H1 (cell line): Measurements from ENCODE around the gene CIRBP. TPM values are rescaled to one million over a fixed set of nuclear protein-coding genes. Genes with fewer than 3 reads are reported as not detected.
A peak's percentile ranks its signal among the peaks of the same experiment; 100 is the strongest.

Source experiments
- CTCF ChIA-PET: fragments of 300-600 bp; sonication (Branson Sonifier 250); formaldehyde crosslinking; loops from one replicate; lab custom pipeline; 2021; ENCODE audit not compliant: partially characterized antibody; lab: Charles Lee
- POLR2A ChIA-PET: fragments of 300-600 bp; sonication (Branson Sonifier 250); formaldehyde crosslinking; loops from one replicate; lab custom pipeline; 2021; ENCODE audit warnings: inconsistent platforms; ENCODE audit not compliant: partially characterized antibody; lab: Charles Lee
- DNase-seq, 2 experiments: peaks; one replicate each; pipeline versions ENCODE4 v3.0.0 to v3.0.0-alpha.2; 2010 to 2022; ENCODE audit warnings: low spot score in 2 of 2, low read depth in 1 of 2, mixed read lengths in 1 of 2
- FAIRE-seq: peaks from 2 replicates; lab custom pipeline; 2011; peaks lifted over from hg19 to GRCh38; lab: Jason Lieb, UNC
- H2AFZ ChIP-seq: 2 replicates; pipeline ENCODE4 v1.8.1; 2012; ENCODE audit warnings: low read length, inconsistent platforms
- H2AK5ac ChIP-seq: 2 replicates; pipeline ENCODE4 v1.6.1; 2013; ENCODE audit warnings: low read depth, low read length
- H2BK120ac ChIP-seq: replicated peaks from 2 replicates; pipeline ENCODE3; 2013; ENCODE audit warnings: low read depth, low read length, inconsistent platforms
- H2BK12ac ChIP-seq: 2 replicates; pipeline ENCODE4 v1.6.1; 2013; ENCODE audit warnings: low read depth, low read length
- H2BK15ac ChIP-seq: 2 replicates; pipeline ENCODE4 v1.6.1; 2013; ENCODE audit warnings: low read length
- H2BK20ac ChIP-seq: 2 replicates; pipeline ENCODE4 v1.6.1; 2013; ENCODE audit warnings: low read length
- H2BK5ac ChIP-seq: 2 replicates; pipeline ENCODE4 v1.6.1; 2013; ENCODE audit warnings: low read depth, low read length
- H3K14ac ChIP-seq: 2 replicates; pipeline ENCODE4 v1.6.1; 2013; ENCODE audit warnings: inconsistent platforms; ENCODE audit not compliant: insufficient read length
- H3K18ac ChIP-seq: 2 replicates; pipeline ENCODE4 v1.6.1; 2013; ENCODE audit warnings: low read length; ENCODE audit errors: extremely low read depth
- H3K23ac ChIP-seq: 2 replicates; pipeline ENCODE4 v1.6.1; 2013; ENCODE audit warnings: inconsistent platforms; ENCODE audit not compliant: insufficient read length
- H3K23me2 ChIP-seq: 2 replicates; pipeline ENCODE4 v1.6.1; 2013; ENCODE audit warnings: low read depth, low read length
- H3K27ac ChIP-seq: 2 replicates; pipeline ENCODE4 v1.6.1; 2011; ENCODE audit warnings: low read depth, low read length, inconsistent platforms
- H3K27me3 ChIP-seq, 4 experiments: replicated peaks in 1 of 4; 1 replicate in 1 of 4; 2 replicates in 3 of 4; pipeline versions ENCODE4 v1.6.1 to v1.8.1; 2011 to 2013; ENCODE audit warnings: low read length in 3 of 4, mild to moderate bottlenecking in 3 of 4, inconsistent platforms in 2 of 4, mixed read lengths in 2 of 4, moderate library complexity in 1 of 4; ENCODE audit not compliant: control insufficient read depth in 3 of 4, insufficient read depth in 3 of 4; ENCODE audit errors: extremely low read depth in 1 of 4
- H3K36me3 ChIP-seq, 4 experiments: 2 replicates each; pipeline versions ENCODE4 v1.6.1 to v1.8.1; 2011 to 2013; ENCODE audit warnings: mild to moderate bottlenecking in 4 of 4, low read length in 3 of 4, moderate library complexity in 2 of 4, control low read depth in 1 of 4, inconsistent platforms in 1 of 4; ENCODE audit not compliant: insufficient read depth in 4 of 4, control insufficient read depth in 2 of 4
- H3K4ac ChIP-seq: replicated peaks from 2 replicates; pipeline ENCODE3; 2013; ENCODE audit warnings: low read length, low read depth, mixed read lengths, inconsistent platforms; ENCODE audit not compliant: insufficient read length
- H3K4me1 ChIP-seq, 4 experiments: replicated peaks in 1 of 4; 1 replicate in 1 of 4; 2 replicates in 3 of 4; pipeline versions ENCODE4 v1.6.1 to v1.8.1; 2011 to 2013; ENCODE audit warnings: low read length in 3 of 4, inconsistent platforms in 2 of 4, mixed read lengths in 1 of 4; ENCODE audit not compliant: insufficient read depth in 4 of 4, control insufficient read depth in 3 of 4
- H3K4me2 ChIP-seq, 2 experiments: 2 replicates each; pipeline versions ENCODE4 v1.6.1 to v1.8.1; 2011 to 2013; ENCODE audit warnings: low read depth in 2 of 2, low read length in 2 of 2, control low read depth in 1 of 2, inconsistent platforms in 1 of 2, mild to moderate bottlenecking in 1 of 2; ENCODE audit not compliant: insufficient read depth in 1 of 2
- H3K4me3 ChIP-seq, 4 experiments: fragments of 200-600, 300-600 bp in 1 of 4; sonication (generic), shearing (Covaris generic), sonication (Bioruptor Twin) in 1 of 4; 2 replicates each; pipeline versions ENCODE4 v1.5.1 to v1.8.1; 2011 to 2016; ENCODE audit warnings: low read length in 4 of 4, low read depth in 3 of 4, control low read depth in 2 of 4, inconsistent platforms in 2 of 4, mild to moderate bottlenecking in 2 of 4, mixed read lengths in 1 of 4, moderate library complexity in 1 of 4; ENCODE audit not compliant: insufficient read depth in 2 of 4; ENCODE audit errors: extremely low read depth in 1 of 4
- H3K56ac ChIP-seq: replicated peaks from 2 replicates; pipeline ENCODE3; 2013; ENCODE audit warnings: low read depth, mild to moderate bottlenecking, mixed read lengths, low read length, inconsistent platforms; ENCODE audit not compliant: insufficient read length
- H3K79me1 ChIP-seq: 2 replicates; pipeline ENCODE4 v1.6.1; 2013; ENCODE audit warnings: low read depth, low read length, control low read depth
- H3K79me2 ChIP-seq, 2 experiments: 2 replicates each; pipeline versions ENCODE4 v1.6.1 to v1.8.1; 2012 to 2013; ENCODE audit warnings: low read length in 2 of 2, mild to moderate bottlenecking in 2 of 2, inconsistent platforms in 1 of 2; ENCODE audit not compliant: insufficient read depth in 2 of 2, control insufficient read depth in 1 of 2
- H3K9ac ChIP-seq, 4 experiments: replicated peaks in 1 of 4; 1 replicate in 1 of 4; 2 replicates in 3 of 4; pipeline versions ENCODE4 v1.6.1 to v1.8.1; 2011 to 2013; ENCODE audit warnings: low read depth in 3 of 4, low read length in 3 of 4, control low read depth in 2 of 4, mild to moderate bottlenecking in 2 of 4, moderate library complexity in 2 of 4, inconsistent platforms in 1 of 4; ENCODE audit errors: extremely low read depth in 1 of 4
- H3K9me3 ChIP-seq, 2 experiments: 2 replicates each; pipeline versions ENCODE4 v1.6.1 to v1.8.1; 2012 to 2013; ENCODE audit warnings: mild to moderate bottlenecking in 2 of 2, moderate library complexity in 2 of 2, control low read depth in 1 of 2, inconsistent platforms in 1 of 2, low read depth in 1 of 2, low read length in 1 of 2, mixed read lengths in 1 of 2; ENCODE audit not compliant: insufficient read depth in 2 of 2
- H4K20me1 ChIP-seq, 2 experiments: replicated peaks in 1 of 2; 2 replicates each; pipeline versions ENCODE3 to v1.8.1; 2011 to 2013; ENCODE audit warnings: inconsistent platforms in 2 of 2, low read length in 2 of 2, mild to moderate bottlenecking in 1 of 2; ENCODE audit not compliant: insufficient read depth in 2 of 2, control insufficient read depth in 1 of 2
- H4K5ac ChIP-seq: 2 replicates; pipeline ENCODE4 v1.6.1; 2013; ENCODE audit warnings: low read length, low read depth, mixed read lengths, inconsistent platforms; ENCODE audit not compliant: insufficient read length
- H4K8ac ChIP-seq: 2 replicates; pipeline ENCODE4 v1.8.0; 2013; ENCODE audit warnings: mild to moderate bottlenecking, moderate library complexity, low read length, inconsistent platforms; ENCODE audit not compliant: insufficient read depth; ENCODE audit errors: extremely low read depth
- H4K91ac ChIP-seq: replicated peaks from 2 replicates; pipeline ENCODE3; 2013; ENCODE audit warnings: low read length, mixed read lengths, inconsistent platforms; ENCODE audit not compliant: insufficient read length
- ASH2L ChIP-seq: fragments of 200-600, 300-600 bp; sonication (generic); IDR thresholded peaks from one replicate; pipeline ENCODE4 v1.7.1; 2017; ENCODE audit warnings: low read length
- ATF2 ChIP-seq: IDR thresholded peaks from 2 replicates; pipeline ENCODE4 v1.6.1; 2012; ENCODE audit warnings: low read length, inconsistent platforms
- CTBP2 ChIP-seq: IDR thresholded peaks from 2 replicates; pipeline ENCODE4 v1.7.0; 2011; ENCODE audit warnings: borderline replicate concordance, mild to moderate bottlenecking, moderate library complexity, mixed read lengths, low read length; ENCODE audit not compliant: insufficient read depth, insufficient read length
- EP300 ChIP-seq, 2 experiments: IDR thresholded peaks; 1 replicate in 1 of 2; 2 replicates in 1 of 2; pipeline ENCODE4 v1.6.1; 2011 to 2012; ENCODE audit warnings: low read depth in 2 of 2, low read length in 2 of 2, mild to moderate bottlenecking in 2 of 2, borderline replicate concordance in 1 of 2, inconsistent platforms in 1 of 2, moderate library complexity in 1 of 2
- KDM5A ChIP-seq: fragments of 200-600 bp; IDR thresholded peaks from 2 replicates; pipeline ENCODE4 v1.7.1; 2012; ENCODE audit warnings: mild to moderate bottlenecking, low read length, inconsistent platforms, mixed read lengths
- NRF1 ChIP-seq: IDR thresholded peaks from 2 replicates; pipeline ENCODE4 v1.6.1; 2011; ENCODE audit warnings: mild to moderate bottlenecking, low read depth, low read length, improper control_type of control experiment
- RAD21 ChIP-seq, 2 experiments: IDR thresholded peaks in 1 of 2; conservative IDR thresholded peaks in 1 of 2; 2 replicates each; pipeline ENCODE4 v1.6.1; 2011; ENCODE audit warnings: low read depth in 2 of 2, low read length in 2 of 2, improper control_type of control experiment in 1 of 2, inconsistent platforms in 1 of 2, mild to moderate bottlenecking in 1 of 2, moderate library complexity in 1 of 2
- SUZ12 ChIP-seq: fragments of 200-600 bp; sonication (generic); IDR thresholded peaks from 2 replicates; pipeline ENCODE4 v1.6.1; 2012; ENCODE audit warnings: mild to moderate bottlenecking, inconsistent platforms, low read length, moderate library complexity, mixed read lengths
- TAF7 ChIP-seq: optimal IDR thresholded peaks from 2 replicates; pipeline ENCODE3; 2011; ENCODE audit warnings: low read depth, mild to moderate bottlenecking, inconsistent platforms, low read length, moderate library complexity, borderline replicate concordance
- WGBS, 2 experiments: shearing (Covaris generic) in 1 of 2; methylation state at CpG; one replicate each; pipeline versions ENCODE4 v1.1.6 to v1.1.7; 2013 to 2015; ENCODE audit warnings: low lambda C conversion rate in 2 of 2, mixed read lengths in 2 of 2, inconsistent platforms in 1 of 2, low coverage in 1 of 2, missing lambda C conversion rate in 1 of 2; ENCODE audit not compliant: insufficient replicate concordance in 2 of 2, insufficient coverage in 1 of 2, insufficient read length in 1 of 2; ENCODE audit errors: extremely low coverage in 1 of 2, missing lambda C conversion rate in 1 of 2; 5-methylcytosine and 5-hydroxymethylcytosine counted together
- polyA plus RNA-seq, 7 experiments: library from polyadenylated mRNA; depleted of rRNA in 3 of 7; stranded (reverse) in 5 of 7; unstranded in 2 of 7; fragments of >200 nt in 5 of 7; fragments of 200-250 nt in 2 of 7; gene quantifications; 1 replicate in 5 of 7; 2 replicates in 1 of 7; 4 replicates in 1 of 7; pipeline versions ENCODE4 v1.2.1 to v1.2.3, GENCODE V29; 2011 to 2013; ENCODE audit warnings: missing spikeins in 2 of 7, mixed read lengths in 2 of 7
- total RNA-seq: library from RNA; stranded (reverse); fragmentation: NEBNext Ultra II Directional; extraction: Animal tissue kit (Norgen Biotek cat#: 25700); gene quantifications from 2 replicates; pipeline ENCODE4 v1.2.1, GENCODE V29; 2021

CIRBP gene
- total and polyA plus RNA-seq, 2 of the 8 experiments (the other 6 are each of a cell fraction or from before 2014, with no cell fraction given) = 175 to 199 TPM

- H3K23me2 ChIP-seq = peaks cover 2% of the 10 kb centered on the region; the same call in 1 of the 2 replicates
- peak overlapping the region; percentile 71; the same call in 1 of the 2 replicates for H3K18ac ChIP-seq
- no peaks in the 10 kb centered on the region for H3K9me3 ChIP-seq
- H3K27me3 ChIP-seq = no peaks in the 10 kb centered on the region
- H2BK5ac ChIP-seq = no peak overlapping the region; the same call in 1 of the 2 replicates
- DNase-seq (no peak), FAIRE-seq (no peak)
- peaks cover 9 to 45% of the 10 kb centered on the region in 2 experiments for H3K79me2 ChIP-seq
- H2BK120ac ChIP-seq = no peak overlapping the region
- peak overlapping the region; percentile 79; the same call in 1 of the 2 replicates for H4K8ac ChIP-seq
- WGBS, 2 experiments = 5% methylated on average over 16 of the region's 67 CpGs; no CpG with 5 or more reads in 1 of the 2 experiments
- H2AK5ac ChIP-seq = no peak overlapping the region
- peaks cover 0 to 23% (median 12%) of the 10 kb centered on the region in 4 experiments; a peak in 6 of 7 replicates for H3K4me1 ChIP-seq
- no peak overlapping the region for H2AFZ ChIP-seq
- POLR2A ChIA-PET = interaction anchor here (1.0 to 14.3 kb wide), 4 partner anchors 14 to 28 kb away, joined by 3 to 456 read pairs (median 6); partner anchors contain the start of genes CIRBP and FAM174C
- H4K5ac ChIP-seq = peak overlapping the region; percentile 65
- peak overlapping the region; percentile 59 to 98 (median 82) for H3K9ac ChIP-seq
- peaks cover 15 to 41% (median 28%) of the 10 kb centered on the region in 4 experiments for H3K36me3 ChIP-seq
- H3K23ac ChIP-seq = no peak overlapping the region
- H4K20me1 ChIP-seq = peaks cover 11 to 18% of the 10 kb centered on the region in 2 experiments
- no peak overlapping the region for H4K91ac ChIP-seq
- peak overlapping the region; percentile 46 for H3K56ac ChIP-seq
- H3K14ac ChIP-seq = no peak overlapping the region
- 0 out of 2 replicates have a peak overlapping the region, but pooled peaks have one; percentile 89 for H3K27ac ChIP-seq
- no peak overlapping the region for H3K4ac ChIP-seq
- CTCF ChIA-PET = no interaction called here
- H2BK12ac ChIP-seq = no peak overlapping the region
- H2BK20ac ChIP-seq = no peak overlapping the region
- H3K4me3 ChIP-seq = peak overlapping the region; percentile 66 to 99 (median 83)
- H3K79me1 ChIP-seq = peaks cover 12% of the 10 kb centered on the region; the same call in 1 of the 2 replicates
- H2BK15ac ChIP-seq = no peak overlapping the region
- H3K4me2 ChIP-seq = peak overlapping the region in 1 of 2 experiments; percentile 61; a peak in 2 of 4 replicates
- TF ChIP-seq EP300 (IDR thresholded peaks at IDR 0.05; ENCODE audit: borderline replicate concordance in 1 of 2, low read depth in 2 of 2, low read length in 2 of 2) (no peak), ASH2L (peak; percentile 25), CTBP2 (no peak), ATF2 (no peak), TAF7 (peak; percentile 5), KDM5A (no peak), NRF1 (no peak), RAD21 (IDR thresholded peaks at IDR 0.05 in 1 of 2, conservative IDR thresholded peaks at IDR 0.05 in 1 of 2; ENCODE audit: low read depth in 2 of 2, low read length in 2 of 2) (no peak), SUZ12 (no peak)
These were observed 19.1 kb upstream of the CIRBP start for GRCh38 chr19:1249990-1250436.
